Fibroblast of skin of left biceps (primary cell): ENCODE data around the gene AFDN.

Source experiments
- DNase-seq, 2 experiments: peaks; one replicate each; pipeline ENCODE4 v3.0.0-alpha.2; 2013; ENCODE audit warnings: low read depth in 2 of 2

Gene AFDN

DNA sequence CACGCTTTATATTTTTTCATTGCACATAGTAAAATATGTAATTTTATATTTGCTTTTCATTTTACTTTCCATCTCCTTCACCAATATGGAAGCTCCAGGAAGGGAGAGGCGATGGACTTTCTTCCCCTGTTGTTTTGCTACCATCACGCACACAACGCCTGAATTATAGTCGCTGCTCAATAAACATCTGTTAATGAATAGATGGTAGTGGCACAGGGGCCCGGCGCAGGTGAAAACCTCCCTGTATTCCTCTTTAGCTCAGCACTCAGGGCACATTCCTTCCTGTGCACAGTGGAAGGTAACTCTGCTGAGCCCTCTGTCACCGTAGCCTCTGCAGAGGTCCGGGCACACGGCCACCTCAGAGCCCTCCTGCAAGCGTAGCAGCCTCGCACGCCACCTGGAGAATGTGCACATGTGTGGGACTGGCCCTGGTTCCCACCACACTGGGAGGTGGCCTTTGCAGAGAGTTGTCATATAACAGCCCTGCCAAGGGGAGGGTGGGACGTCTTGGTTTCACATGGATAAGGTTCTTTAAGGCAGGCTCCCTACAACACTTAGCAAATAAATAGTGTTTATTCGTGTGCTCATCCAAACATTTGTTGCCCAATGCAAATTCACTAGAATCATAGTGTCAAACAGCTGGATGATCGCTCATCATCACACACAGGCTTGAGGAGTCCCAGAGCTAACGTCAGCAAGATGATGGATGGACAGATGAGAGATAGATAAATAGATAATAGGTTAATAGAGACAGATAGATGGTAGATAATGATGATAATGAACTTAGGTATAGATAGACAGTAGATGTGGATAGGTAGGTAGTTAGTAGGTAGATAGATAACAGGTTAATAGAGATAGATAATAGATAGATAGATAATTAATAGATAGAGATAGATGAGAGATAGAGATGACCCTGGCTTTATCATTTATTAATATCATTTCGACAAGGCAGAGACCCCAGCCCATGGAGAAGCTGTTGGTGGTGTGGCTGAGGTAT is 32.3 kb upstream of the AFDN start:
- no peak for DNase-seq

DNA sequence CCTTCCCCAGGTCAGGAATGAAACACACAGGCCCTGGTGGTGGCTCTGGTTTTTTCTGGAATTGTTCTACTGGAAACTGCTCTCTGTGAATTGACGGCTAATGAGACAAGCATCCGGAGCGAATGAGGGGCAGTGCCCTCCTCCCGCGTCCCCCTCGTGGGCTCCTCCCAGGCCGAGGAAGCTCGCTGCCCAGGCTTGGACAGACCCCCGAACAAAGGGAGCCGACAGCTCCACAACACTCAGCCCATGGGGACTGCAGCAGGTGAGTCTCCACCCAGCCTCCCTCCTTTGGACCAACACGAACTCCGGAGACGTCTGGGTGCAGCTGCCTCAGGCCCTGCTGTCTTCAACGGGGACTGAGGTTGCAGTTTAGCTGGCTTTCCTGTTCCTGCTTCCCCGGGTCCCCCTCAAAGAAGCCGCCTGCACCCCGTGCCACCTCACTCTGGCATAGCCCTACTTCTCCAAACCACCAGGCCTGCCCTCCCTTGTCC is 31.3 kb upstream of the AFDN start:
- DNase-seq, result no peak

DNA sequence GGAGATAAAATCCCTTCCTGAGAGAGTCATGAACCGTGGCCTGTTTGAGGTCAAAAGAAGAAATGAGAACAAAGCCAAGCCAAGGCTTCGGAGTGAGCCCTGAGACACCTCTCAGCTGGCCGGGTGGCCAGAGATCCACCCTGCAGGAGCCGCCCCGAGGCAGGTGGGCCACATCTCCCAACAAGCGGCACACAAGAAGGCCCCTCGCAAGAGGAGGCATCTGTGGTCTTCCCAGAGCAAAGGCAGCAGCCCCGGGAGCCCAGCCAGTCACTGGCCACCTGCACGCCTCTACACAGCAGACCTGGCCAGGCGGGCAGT is 30.9 kb upstream of the AFDN start:
- no peak for DNase-seq

DNA sequence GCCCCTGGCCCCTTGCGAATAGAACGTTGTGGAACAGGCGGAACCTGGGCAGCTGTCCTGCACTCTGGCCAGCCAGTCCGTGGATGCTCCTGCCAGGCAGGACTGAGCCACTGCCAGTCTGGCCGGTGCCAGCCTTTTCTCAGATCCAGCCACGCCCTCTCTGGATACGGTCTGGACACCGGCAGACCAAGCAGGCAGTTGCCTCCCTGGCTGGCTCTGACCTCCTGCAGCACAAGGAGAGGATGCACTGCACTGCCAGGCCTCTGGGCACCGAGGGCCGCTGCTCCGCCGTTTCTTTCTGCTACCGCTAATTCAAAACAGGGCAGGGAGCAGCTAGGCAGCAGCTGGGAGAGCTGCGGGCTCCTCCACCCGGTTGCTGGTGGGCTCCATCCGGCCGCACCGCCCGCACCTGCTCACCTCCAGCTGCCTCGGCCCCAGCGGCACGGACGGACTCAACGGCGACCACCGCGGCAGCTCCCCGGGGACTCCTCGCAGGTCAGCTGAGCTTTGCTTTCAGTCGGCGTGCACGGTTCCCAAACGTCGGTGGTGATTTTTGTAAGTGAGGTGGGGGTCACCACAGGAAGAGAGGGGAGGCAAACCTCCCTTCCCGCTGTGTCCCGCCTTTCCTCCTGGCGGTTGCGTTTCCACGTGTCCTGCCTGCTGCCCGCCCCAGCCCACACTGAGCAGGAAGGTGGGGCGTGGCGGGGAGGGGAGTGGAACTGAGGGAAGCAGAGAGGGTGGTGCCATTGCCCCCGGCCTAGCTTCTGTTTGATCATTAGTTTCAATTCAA is 30.3 kb upstream of the AFDN start:
- DNase-seq, result no peak

DNA sequence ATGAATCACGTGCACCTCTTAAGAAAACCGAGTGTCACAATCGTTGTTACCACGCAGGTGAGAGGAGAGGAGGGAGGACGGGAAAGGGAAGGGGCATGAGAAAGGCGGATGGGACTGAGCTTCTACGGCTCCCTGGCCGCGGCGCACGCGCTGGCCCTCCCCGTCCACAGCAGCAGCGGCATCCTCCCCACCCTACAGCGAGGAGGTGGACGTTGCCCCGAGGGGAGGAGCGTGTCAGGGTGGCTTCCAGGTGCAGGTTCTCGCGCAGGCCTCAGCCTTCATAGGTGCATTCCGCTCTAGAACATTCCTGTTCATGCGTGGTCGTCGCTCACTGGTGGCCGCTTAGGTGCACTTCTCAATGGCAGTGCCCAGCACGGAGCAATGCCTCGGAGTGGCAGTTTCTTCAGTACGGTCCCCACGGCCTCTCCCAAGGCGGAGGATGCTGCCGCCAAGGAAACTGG is 29.7 kb upstream of the AFDN start:
- DNase-seq, result no peak

DNA sequence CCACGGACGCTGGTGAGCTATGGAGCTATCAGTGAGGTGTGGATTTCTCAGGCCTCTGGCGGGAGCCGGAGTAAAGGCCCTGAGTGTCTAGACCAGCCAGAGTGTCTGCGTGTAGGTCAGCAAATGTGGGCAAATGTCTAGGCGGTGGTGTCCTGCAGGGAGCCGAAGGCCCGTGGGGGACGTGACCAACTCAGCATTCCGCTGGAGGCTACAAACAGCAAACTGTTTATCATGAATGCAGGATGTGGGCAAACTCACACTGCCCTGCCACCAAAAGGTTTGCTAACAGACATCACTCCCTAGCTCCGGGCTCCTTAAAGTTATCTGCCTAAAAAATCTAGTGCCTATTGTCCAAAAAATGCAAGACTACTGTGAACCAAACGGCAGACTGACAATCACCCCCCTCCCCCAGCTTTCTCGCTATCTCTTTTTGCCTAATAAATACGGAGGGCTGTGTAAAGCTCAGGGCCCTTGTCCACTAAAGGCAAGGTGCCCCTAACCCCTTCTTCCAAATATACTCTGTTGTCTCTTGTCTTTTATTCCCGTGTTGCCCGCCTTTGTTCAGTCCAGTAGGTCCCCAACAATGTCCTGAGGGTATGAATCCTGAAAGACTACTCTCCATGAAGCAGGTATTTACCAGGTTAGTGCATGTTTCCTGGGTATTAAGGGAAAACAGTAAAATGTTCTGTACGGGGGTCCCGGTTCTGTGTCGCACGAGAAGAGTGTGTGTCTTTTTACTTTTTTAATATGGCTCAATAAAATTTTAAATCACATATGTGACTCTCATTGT is 29.0 kb upstream of the AFDN start:
- no peak for DNase-seq

DNA sequence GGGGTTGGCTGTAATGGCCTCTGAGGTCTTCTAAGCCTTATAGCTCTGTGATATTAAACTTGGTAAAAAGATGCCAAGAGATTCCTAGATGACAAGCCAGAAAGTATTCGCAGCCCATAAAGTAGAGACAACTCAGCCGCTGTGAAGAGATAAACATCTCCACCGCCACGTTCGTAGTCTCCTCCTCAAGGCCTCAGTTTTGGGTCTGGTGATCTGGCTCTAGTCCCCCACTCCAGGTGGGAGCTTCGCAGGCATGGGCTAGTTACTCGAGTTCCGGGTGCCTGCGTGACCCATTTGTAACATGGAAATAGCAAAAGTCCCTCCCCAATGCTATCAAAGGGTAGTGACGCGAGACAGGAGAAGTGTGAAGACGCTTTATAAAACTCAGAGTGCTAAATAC is 28.3 kb upstream of the AFDN start:
- DNase-seq, result no peak

DNA sequence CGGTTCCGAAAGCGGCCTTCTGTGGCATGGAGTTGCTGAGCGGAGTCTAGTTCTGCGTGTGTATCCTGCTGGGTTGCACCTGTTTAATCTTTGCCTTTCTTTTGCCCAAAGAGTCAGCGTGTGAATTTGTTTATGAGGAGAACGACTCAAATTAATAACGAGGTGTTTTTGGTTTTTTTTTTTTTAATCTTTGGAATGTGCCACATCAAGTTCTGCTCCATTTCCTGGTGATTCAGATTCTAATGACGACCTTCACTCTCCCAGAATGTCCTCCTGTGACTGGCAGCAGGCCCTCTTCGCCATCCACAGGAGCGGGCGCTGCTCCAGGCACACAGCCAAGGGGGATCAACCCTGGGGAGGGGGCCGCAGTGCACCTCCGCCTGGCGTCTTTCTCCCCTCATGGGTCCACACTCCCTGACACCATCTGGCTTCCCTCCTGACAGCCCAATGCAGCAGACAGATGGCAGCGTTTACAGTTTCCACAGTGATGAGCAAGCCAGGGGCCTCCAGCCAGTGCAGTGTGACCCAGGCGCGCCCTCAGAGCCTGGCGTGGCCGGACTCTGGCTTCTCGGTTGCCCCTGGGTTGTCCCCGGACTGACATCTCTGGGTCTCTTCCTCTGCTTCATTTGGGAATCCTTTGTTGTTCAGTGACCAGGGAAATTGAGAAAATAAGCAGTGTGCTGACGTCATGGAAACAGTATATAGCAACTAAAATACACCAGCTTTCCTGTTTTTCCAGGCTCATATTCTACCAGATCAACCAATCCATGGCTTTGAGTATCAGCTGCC is 27.5 kb upstream of the AFDN start:
- no peak for DNase-seq

DNA sequence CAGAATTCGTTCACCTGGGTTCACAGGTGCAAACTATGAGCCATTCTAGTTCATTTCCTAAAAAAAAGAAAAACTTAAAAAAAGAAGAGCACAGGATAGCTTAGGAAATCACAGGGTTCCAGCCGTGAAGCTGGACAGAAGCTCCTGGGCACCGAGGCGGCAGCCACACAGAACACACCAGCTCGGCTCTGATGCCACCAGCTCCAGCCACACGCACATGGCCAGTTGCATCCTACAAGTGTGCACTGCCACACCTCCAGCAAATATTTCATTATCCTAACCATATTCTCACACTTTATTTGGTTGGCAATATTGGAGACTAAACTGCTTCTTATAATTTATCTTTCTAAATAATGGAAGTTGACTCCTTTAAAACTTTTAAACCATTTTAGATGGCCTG is 26.2 kb upstream of the AFDN start:
- no peak for DNase-seq

DNA sequence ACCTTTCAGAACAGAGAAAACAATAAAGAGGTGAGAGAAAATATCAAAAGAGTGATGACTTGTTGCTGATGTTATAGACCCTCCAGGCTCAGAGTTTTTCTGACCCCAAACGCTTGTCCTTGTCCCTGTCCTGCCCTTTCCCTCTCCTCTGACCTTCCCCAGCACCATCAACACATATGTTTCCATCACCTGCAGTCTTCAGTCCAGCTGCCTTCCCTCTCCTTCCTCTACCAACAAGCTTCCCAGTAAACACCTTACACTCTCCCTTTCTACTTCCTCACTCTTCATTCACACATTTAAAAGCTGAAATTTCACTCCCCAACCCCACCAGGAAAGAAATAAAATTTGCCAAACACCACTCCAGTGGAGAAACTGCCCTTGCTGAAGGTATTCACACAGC is 25.4 kb upstream of the AFDN start:
- no peak for DNase-seq

DNA sequence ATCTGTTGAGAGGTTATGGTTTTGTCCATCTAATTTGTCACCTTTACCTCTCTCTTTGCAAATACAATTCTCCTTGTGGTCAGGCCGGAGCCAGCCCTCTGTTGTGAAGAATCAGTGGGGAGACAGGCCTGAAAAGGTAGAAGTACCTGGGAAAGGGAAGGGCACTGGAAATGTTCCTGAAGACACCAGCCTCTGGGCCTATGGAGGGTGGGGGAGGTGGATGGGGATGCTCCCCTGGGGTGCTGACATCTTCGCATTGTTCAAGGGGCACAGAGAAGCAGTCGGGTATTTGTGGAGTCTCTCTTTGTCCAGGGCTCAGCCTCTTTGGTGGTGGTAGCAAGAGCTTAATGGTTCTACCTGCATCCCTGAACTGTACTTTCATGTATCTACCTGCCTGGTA is 24.4 kb upstream of the AFDN start:
- no peak for DNase-seq

DNA sequence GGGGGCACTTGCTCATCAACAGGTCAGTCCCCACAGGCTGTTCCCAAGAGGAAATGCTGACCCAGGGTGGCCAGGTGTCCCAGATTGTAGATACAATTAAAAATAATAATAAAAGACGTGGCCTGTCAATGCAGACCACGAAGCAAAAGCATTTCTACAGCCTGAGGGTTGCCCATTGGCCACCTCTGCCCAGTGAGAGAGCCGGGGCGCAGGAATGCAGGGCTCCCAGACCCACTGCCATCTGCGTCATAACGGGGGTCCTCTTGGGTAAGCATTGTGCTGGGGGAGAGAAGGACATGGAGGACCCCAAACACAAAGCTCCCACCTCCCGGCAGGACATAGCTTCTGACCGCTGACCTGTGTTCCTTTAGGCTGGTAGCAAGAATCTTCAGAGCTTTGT is 22.9 kb upstream of the AFDN start:
- DNase-seq, result no peak

DNA sequence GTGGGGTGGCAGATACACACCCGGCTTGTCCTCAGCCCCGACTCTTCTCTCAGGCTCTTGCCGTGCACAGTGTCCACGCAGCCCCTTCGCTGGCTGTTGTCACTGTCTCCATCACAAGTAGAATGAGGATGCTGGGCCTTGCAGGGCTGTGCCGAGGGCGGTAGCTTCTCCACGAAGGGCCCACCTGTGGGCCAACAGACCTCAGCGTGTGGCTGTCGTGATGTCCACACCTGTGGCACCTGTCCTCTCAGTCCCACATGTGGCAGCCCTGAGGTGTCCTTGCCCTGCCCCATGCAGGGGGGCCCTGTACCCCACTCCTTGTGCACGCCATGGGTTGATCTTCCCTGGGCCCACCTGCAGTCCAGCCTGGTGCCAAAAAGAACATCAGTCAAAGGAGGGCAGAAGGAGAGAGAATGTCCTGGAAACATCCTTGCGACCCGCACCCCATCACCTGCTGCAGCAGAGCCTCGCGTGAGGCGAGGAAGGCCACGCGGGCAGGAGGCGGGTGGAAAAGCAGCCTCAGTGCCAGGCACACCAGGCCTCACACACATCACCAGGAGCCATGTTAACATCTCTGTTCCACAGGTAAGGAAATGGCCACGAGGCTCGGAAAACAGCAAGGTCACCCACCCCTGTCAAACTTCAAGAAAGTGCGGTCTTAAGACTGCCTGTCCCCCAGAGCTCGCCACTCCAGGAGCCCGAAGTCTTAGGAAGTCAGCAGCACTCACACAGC is 22.3 kb upstream of the AFDN start:
- no peak for DNase-seq

DNA sequence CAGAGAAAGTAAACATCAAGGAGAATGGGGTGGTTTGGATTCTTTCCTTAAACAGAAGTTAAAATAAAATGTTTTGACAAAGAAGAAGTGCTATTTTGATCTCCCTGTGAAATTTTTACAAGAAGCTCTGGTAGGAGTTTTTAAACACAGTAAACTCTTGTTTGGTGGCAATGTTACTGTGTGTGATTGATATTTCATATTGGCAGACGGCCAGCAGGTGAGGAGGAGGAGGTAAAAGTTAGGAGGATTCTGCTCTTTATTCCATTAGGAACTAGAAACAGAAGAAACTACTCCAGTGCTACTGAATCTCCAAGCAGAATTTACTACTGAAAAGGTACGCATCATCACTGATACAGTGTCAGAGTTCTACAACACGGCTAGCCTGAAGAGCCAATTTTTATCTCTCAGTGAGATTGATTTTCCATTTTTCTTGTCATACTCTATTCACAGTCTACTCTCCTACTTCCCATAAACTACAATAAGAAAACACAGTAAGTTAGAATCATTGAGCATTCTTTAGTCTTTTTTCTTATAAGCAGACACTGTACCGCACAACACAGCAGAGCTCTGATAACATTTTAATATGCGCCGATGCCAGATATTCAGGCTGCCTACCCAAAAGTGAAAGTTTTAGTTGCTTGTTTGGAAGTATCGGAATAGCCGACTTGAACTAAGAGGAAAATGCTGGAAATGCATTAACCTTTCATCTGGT is 21.2 kb upstream of the AFDN start:
- DNase-seq, result no peak

DNA sequence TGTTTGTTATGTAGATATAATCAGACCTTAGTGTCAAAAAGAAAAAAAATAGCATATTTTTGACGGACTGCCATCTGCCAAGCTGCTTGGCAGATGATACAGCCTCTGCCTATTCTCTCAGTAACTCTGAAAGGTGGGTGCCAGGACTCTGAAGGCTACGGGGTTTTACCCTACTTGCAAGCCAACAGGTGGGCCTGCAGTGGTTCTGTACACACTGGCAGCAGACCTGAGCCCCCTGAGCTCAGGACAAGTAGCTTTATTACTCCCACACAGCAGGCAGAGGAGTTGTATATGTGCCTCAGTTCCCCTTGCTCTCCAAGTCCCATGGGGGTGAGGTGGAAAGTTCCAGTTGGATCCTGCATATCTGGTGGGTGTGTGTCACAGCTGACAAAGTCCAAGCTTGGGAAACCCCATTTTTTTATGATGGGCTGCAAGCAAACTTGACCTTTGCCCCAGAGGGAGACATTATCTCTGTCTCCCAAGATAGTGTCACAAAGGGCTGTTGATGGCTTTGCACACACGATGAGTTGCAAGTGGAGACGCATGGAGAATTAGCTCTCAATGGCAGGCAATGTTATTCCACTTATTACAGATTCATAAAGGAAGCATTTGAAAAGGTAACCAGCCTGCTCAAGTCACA is 20.5 kb upstream of the AFDN start:
- DNase-seq, result no peak

DNA sequence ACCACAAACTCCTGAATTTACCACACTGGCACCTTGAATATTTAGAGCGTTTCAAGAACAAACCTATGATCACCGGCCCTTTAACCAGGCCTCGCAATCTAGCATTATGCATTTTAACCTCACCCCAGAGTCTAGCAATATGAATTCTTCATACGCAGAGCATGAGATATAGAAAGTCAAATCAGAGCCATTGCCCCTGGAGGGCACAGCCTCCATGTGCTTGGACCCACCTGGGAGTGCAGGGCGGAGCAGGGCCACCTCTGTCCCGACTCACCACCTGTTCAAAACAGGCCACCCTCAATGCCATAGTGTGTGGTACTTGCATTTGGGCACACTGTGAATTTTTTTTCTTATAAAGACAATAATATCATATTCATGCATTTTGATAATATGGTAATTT is 19.5 kb upstream of the AFDN start:
- DNase-seq, result no peak

DNA sequence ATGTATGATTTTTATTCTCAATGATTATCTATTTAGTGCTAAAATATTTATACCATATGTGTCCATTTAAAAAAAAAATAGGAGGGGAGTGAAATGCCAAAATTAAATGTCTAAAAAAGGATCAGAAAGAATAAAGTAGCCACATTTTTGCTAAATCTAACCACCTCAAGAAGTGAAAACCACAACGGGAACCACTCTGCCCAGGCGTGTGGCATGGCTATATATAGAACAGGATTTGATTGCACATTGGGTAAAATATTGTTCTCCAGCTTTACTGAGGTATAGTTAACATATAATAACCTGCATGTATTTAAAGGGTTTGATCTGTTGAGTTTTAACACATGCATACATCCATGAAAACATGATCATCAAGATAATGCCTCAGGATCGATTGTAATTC is 19.0 kb upstream of the AFDN start:
- no peak for DNase-seq

DNA sequence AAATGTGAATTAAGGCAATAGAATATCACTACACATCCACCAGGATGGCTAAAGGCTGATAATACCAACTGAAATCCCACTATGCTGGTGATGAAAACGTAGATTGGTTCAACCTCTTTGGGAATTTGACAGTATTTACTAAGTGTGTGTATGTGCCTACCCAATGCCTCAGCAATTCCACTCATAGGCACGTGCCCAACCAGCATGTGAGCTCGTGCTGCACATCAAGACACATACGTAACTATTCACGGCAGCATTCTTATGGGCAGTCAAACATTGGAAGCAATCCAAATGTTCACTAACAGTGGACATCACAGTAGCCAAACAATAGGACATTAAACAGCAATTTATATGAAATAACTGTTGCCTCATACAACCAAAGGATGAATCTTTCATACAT is 15.7 kb upstream of the AFDN start:
- DNase-seq, result no peak

DNA sequence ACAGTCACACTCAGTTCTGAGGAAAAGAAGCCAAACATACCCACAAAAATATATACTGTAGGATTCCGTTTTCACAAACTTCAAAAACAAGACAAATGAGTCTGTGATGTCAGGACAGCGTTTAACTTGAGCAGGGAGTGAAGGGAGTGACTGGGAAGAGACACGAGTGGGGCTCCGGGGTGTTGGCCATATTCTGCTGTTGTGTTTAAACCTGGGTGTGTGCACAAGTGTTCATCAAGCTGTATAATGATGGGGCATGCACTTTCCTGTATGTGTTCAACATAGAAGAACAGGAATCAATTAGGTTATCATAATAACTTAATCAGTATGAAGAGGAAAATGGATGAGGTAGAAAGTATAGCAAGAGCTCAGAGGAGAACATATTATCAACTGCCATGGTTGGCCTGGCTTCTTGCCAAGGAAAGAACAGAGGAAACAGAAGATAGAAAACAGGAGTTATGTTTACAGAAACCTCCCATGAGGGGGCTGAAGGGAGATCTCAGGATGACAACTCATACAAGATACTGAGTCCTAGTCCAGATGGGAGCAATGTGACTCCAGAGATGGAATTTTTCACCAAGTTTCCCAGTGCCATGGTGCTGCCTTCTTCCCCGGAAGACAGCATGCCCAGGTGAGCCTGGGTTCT is 15.1 kb upstream of the AFDN start:
- DNase-seq, result no peak
